Measurements from ENCODE around the gene MIDN.
"Not testable (repeated sequence)": the region's sequence is repeated elsewhere in the genome, so short reads cannot be mapped to it uniquely, and the experiment has no call there.

MIDN gene

GRCh38 chr19:1245494-1246264 lies 2.7 kb upstream of the MIDN start:
- no peak for TF ChIP-seq CTCF (IDR thresholded peaks at IDR 0.05; ENCODE audit: insufficient read depth, low read depth, low read length, missing control alignments)
- no peak overlapping the region for H3K4me3 ChIP-seq (ENCODE audit: low read depth, low read length)
- no peak for DNase-seq (ENCODE audit: low read depth)

DNA sequence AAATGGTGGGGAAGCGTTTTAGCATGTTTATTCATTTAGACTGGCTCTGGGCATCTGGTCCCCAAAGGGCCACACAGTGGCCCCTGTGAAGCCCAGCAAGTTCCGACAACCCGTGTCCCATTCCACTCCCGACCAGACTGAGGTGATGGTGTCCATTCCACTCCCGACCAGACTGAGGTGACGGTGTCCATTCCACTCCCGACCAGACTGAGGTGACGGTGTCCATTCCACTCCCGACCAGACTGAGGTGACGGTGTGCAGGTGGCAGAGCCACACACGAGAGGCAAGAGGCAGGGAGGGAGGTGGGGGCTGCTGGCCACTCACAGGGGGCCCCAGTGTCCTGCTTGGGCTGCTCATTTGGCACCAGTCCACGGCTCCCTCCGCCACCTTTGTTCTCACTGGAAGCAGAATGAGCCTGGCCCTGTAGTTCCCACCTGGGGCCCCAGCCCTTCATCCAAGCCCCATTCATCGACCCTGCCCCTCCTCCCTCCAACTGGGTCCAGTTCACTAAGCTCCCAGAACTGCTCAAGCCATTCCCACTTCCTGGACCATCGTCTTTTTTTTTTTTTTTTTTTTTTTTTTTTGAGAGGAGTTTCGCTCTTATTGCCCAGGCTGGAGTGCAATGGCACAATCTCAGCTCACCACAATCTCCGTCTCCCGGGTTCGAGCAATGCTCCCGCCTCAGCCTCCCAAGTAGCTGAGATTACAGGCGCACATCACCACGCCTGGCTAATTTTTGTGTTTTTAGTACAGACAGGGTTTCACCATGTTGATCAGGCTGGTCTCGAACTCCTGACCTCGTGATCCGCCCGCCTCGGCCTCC lies 1.9 kb upstream of the MIDN start:
- DNase-seq (ENCODE audit: low read depth); H3K4me3 ChIP-seq (ENCODE audit: low read depth, low read length): not testable (repeated sequence)

DNA sequence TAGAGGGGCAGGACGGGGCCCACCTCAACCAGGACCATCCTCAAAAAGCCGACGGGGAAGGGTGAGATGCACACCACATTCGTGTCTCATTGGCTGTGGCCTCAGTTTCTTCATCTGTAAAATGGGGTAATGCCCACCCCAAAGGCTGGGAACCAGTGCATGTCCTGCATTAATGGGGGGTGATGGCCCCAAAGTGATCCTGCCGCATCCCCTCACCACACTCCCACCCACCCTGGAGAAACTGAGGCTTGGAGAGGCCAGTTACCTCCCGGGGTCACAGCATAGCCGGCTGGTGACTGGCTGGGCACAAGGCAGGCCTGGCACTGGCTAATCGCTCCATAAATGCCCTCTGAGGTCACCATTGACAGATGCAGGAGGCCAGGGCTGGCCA lies 640 bp upstream of the MIDN start:
- no peak for DNase-seq (ENCODE audit: low read depth)
- TF ChIP-seq CTCF (IDR thresholded peaks at IDR 0.05; ENCODE audit: insufficient read depth, low read depth, low read length, missing control alignments): no peak
- H3K4me3 ChIP-seq (ENCODE audit: low read depth, low read length): peak overlapping the region; percentile 77

- peak; percentile 82 for TF ChIP-seq CTCF (IDR thresholded peaks at IDR 0.05; ENCODE audit: insufficient read depth, low read depth, low read length, missing control alignments)
- DNase-seq (ENCODE audit: low read depth): peak; percentile 86
- H3K4me3 ChIP-seq (ENCODE audit: low read depth, low read length): peak overlapping the region; percentile 77
These were observed 459 bp downstream of the MIDN start for GRCh38 chr19:1248786-1249297.

GRCh38 chr19:1249298-1249989 lies 1.1 kb downstream of the MIDN start:
- peak overlapping the region; percentile 68 for H3K4me3 ChIP-seq (ENCODE audit: low read depth, low read length)
- DNase-seq (ENCODE audit: low read depth): peak; percentile 96
- no peak for TF ChIP-seq CTCF (IDR thresholded peaks at IDR 0.05; ENCODE audit: insufficient read depth, low read depth, low read length, missing control alignments)

GRCh38 chr19:1249990-1250436 lies 1.6 kb downstream of the MIDN start:
- peak overlapping the region; percentile 61 for H3K4me3 ChIP-seq (ENCODE audit: low read depth, low read length)
- DNase-seq (ENCODE audit: low read depth): no peak
- TF ChIP-seq CTCF (IDR thresholded peaks at IDR 0.05; ENCODE audit: insufficient read depth, low read depth, low read length, missing control alignments): no peak

Measured in GM12865 (cell line).